ENCODE data around the gene CRYBG2. TPM values are rescaled to one million over a fixed set of nuclear protein-coding genes. Genes with fewer than 3 reads are reported as not detected.

Gene CRYBG2
- total RNA-seq, 1 donor from 2014 or later, result 2.8 TPM

GRCh38 chr1:26354972-26355371 lies 1.0 kb upstream of the CRYBG2 start:
- H3K4me3 ChIP-seq (ENCODE audit: low read depth, low read length), result no peak overlapping the region
- no peak for TF ChIP-seq CTCF (conservative IDR thresholded peaks at IDR 0.05; ENCODE audit: low read depth, low read length)
- DNase-seq (ENCODE audit: low read depth), result no peak

GRCh38 chr1:26353210-26353859 lies 595 bp downstream of the CRYBG2 start:
- no peak overlapping the region for H3K4me3 ChIP-seq (ENCODE audit: low read depth, low read length)
- no peak for DNase-seq (ENCODE audit: low read depth)
- no peak for TF ChIP-seq CTCF (conservative IDR thresholded peaks at IDR 0.05; ENCODE audit: low read depth, low read length)

DNA sequence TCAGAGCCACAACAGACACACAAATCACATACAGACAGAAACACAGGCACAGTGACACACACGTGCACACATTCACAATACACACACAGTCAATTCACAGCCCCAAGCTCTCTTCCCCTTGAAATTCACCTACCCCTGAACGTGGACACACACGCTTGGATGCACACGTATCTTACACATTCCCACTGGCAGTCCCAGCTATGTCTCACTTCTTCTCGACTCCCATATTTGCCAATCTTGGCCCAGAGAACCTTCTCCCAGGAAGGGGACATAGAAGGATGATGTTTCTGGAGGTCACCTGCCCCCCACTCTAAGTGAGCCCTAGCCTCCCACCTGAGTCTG lies 1.6 kb downstream of the CRYBG2 start:
- no peak for DNase-seq (ENCODE audit: low read depth)
- H3K4me3 ChIP-seq (ENCODE audit: low read depth, low read length), result no peak overlapping the region
- no peak for TF ChIP-seq CTCF (conservative IDR thresholded peaks at IDR 0.05; ENCODE audit: low read depth, low read length)

DNA sequence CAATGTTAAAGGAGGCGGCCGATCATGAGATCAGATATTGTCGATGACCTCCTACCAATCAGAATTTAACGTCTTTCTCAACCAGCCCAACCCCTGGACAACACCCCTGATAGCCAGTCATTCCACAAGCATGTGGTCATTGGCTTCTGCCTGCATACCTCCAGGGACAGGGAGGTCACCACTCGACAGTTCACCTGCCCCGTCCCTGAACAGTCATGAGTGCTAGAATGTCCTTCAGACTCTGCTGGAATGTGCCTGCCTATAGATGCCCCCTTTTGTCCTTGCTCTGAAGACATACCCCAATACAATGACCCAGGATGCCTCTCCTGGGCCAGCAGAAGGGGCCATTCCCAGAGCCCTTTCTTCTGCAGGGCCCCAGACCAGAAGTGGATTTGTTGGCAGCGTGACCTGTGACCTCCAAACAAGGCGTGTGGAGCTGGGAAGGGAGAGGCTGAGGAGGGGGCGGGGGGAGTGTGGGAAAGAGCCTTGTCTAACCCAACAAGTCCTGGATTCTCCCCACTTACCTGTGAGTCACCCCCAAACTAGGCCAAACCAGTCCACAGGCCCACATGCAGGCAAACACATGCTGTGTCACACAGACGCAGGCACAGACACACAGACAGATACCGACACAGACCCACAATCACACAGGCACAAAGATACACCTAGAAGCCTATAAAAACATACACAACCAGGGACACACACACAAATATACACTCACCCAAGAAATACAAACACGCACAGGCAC lies 2.2 kb downstream of the CRYBG2 start:
- H3K4me3 ChIP-seq (ENCODE audit: low read depth, low read length), result no peak overlapping the region
- no peak for TF ChIP-seq CTCF (conservative IDR thresholded peaks at IDR 0.05; ENCODE audit: low read depth, low read length)
- no peak for DNase-seq (ENCODE audit: low read depth)

- TF ChIP-seq CTCF (conservative IDR thresholded peaks at IDR 0.05; ENCODE audit: low read depth, low read length), result no peak
- no peak for DNase-seq (ENCODE audit: low read depth)
- H3K4me3 ChIP-seq (ENCODE audit: low read depth, low read length), result no peak overlapping the region
Measured at GRCh38 chr1:26350701-26351589, 3.0 kb downstream of the CRYBG2 start.

DNA sequence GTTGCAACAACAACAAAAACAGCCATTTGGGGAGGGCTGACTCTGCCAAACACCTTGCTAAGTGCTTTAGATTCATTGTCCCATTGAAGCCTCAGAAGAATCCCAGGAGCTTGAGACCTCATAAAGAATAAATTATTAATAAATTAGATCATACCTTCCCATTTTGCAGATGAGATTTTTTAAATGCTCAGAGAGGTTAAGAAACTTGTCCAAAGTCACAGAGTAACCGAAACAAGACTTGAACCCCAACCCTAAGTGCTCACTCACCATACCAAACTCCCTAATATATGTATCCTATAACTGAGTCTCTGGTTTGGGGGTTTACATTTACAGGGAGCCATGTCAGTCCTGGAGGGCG lies 3.6 kb downstream of the CRYBG2 start:
- no peak overlapping the region for H3K4me3 ChIP-seq (ENCODE audit: low read depth, low read length)
- no peak for DNase-seq (ENCODE audit: low read depth)
- TF ChIP-seq CTCF (conservative IDR thresholded peaks at IDR 0.05; ENCODE audit: low read depth, low read length), result no peak
